HEK293T (cell line): ENCODE data around the gene FLACC1.

Source experiments
- BHLHE40 ChIP-seq: fragments of 450-650 bp; IDR thresholded peaks from 2 replicates; pipeline ENCODE4 v1.6.1; 2016; ENCODE audit warnings: mild to moderate bottlenecking, moderate library complexity, borderline replicate concordance
- ELF4 ChIP-seq: fragments of 450-650 bp; IDR thresholded peaks from 2 replicates; pipeline ENCODE4 v1.6.1; 2017; ENCODE audit warnings: antibody characterized with exemption
- FOXA1 ChIP-seq: fragments of 450-650 bp; IDR thresholded peaks from 2 replicates; pipeline ENCODE4 v1.6.1; 2016; ENCODE audit warnings: mild to moderate bottlenecking
- FOXK2 ChIP-seq: fragments of 450-650 bp; IDR thresholded peaks from 2 replicates; pipeline ENCODE4 v1.6.1; 2016; ENCODE audit warnings: mild to moderate bottlenecking
- SP1 ChIP-seq: fragments of 450-650 bp; IDR thresholded peaks from 2 replicates; pipeline ENCODE4 v1.6.1; 2017
- SUZ12 ChIP-seq: fragments of 450-650 bp; IDR thresholded peaks from 2 replicates; pipeline ENCODE4 v1.6.1; 2016; ENCODE audit warnings: mild to moderate bottlenecking
- TARDBP ChIP-seq: fragments of 450-650 bp; IDR thresholded peaks from 2 replicates; pipeline ENCODE4 v1.6.1; 2016
- TF ChIP-seq, protein P1 (sequence below): fragments of 450-650 bp; IDR thresholded peaks from 2 replicates; pipeline ENCODE4 v1.6.1; 2016

DNA sequence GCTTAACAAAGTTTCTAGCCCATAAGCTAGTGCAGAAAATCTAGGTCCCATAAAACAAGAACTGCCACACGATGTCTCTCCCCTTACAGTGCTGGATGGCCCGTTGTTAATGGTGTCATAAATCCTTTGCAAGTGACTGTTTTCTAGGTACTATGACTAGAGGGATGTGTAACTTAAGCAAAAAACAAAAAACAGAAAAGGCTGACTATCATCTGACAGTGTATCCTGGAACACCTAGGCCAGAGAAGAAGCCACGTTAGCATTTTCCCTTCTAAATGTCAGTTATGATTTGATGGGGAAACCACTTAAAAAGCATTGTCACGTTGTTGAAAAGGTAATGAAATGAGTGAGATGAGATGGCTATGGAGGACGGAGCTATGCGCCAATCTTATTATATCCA, 94.4 kb downstream of the FLACC1 start:
- TF ChIP-seq TARDBP (no peak), BHLHE40 (no peak), SP1 (no peak), FOXK2 (no peak), SUZ12 (no peak), ELF4 (no peak), FOXA1 (no peak)
- TF ChIP-seq, protein P1, sequence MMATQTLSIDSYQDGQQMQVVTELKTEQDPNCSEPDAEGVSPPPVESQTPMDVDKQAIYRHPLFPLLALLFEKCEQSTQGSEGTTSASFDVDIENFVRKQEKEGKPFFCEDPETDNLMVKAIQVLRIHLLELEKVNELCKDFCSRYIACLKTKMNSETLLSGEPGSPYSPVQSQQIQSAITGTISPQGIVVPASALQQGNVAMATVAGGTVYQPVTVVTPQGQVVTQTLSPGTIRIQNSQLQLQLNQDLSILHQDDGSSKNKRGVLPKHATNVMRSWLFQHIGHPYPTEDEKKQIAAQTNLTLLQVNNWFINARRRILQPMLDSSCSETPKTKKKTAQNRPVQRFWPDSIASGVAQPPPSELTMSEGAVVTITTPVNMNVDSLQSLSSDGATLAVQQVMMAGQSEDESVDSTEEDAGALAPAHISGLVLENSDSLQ, result peak; percentile 84
